CD14-positive monocyte (primary cell): Measurements from ENCODE around the gene BEST2. TPM values are rescaled to one million over a fixed set of nuclear protein-coding genes. Genes with fewer than 3 reads are reported as not detected.

Experiments
- DNase-seq, 3 donors: peaks; one replicate each; pipeline ENCODE4 v3.0.0-alpha.2; 2011 to 2022
- H2AFZ ChIP-seq: 2 replicates; pipeline ENCODE4 v1.6.0; 2012; ENCODE audit warnings: mild to moderate bottlenecking, low read depth, low read length, inconsistent platforms; ENCODE audit not compliant: insufficient read depth, poor library complexity, severe bottlenecking
- H3K27ac ChIP-seq, 2 donors: 1 replicate in 1 of 2; 2 replicates in 1 of 2; pipeline ENCODE4 v1.5.1; 2012 to 2013; ENCODE audit warnings: low read length in 2 of 2, control low read depth in 1 of 2, inconsistent platforms in 1 of 2, low read depth in 1 of 2, mild to moderate bottlenecking in 1 of 2
- H3K27me3 ChIP-seq, 2 donors: one replicate each; pipeline versions ENCODE4 v1.6.0 to v1.6.1; 2011 to 2013; ENCODE audit warnings: low read length in 2 of 2; ENCODE audit not compliant: control insufficient read depth in 2 of 2, insufficient read depth in 2 of 2
- H3K36me3 ChIP-seq, 2 donors: replicated peaks in 1 of 2; 1 replicate in 1 of 2; 2 replicates in 1 of 2; pipeline versions ENCODE4 v1.5.1 to v1.6.1; 2012 to 2013; ENCODE audit warnings: low read length in 2 of 2, control low read depth in 1 of 2, inconsistent platforms in 1 of 2, mild to moderate bottlenecking in 1 of 2; ENCODE audit not compliant: insufficient read depth in 2 of 2, control insufficient read depth in 1 of 2
- H3K4me1 ChIP-seq, 2 donors: 1 replicate in 1 of 2; 2 replicates in 1 of 2; pipeline versions ENCODE4 v1.5.1 to v1.6.1; 2012 to 2013; ENCODE audit warnings: low read length in 2 of 2, control low read depth in 1 of 2, inconsistent platforms in 1 of 2, mild to moderate bottlenecking in 1 of 2, moderate library complexity in 1 of 2; ENCODE audit not compliant: insufficient read depth in 2 of 2, control insufficient read depth in 1 of 2
- H3K4me2 ChIP-seq: replicated peaks from 2 replicates; pipeline ENCODE3; 2012; ENCODE audit warnings: low read length, moderate library complexity, mild to moderate bottlenecking; ENCODE audit not compliant: poor library complexity, severe bottlenecking; ENCODE audit errors: extremely low read depth
- H3K4me3 ChIP-seq, 3 experiments: fragments of 200-600 bp in 1 of 3; sonication (generic) in 1 of 3; replicated peaks in 1 of 3; 1 replicate in 2 of 3; 2 replicates in 1 of 3; pipeline ENCODE4 v1.5.1; 2011 to 2013; ENCODE audit warnings: low read length in 3 of 3, mild to moderate bottlenecking in 3 of 3, control low read depth in 2 of 3, low read depth in 2 of 3, inconsistent platforms in 1 of 3, moderate library complexity in 1 of 3
- H3K79me2 ChIP-seq: 2 replicates; pipeline ENCODE4 v1.6.0; 2012; ENCODE audit warnings: mild to moderate bottlenecking, control low read depth, inconsistent platforms, low read length, moderate library complexity; ENCODE audit not compliant: insufficient read depth
- H3K9ac ChIP-seq: 2 replicates; pipeline ENCODE4 v1.6.0; 2017; ENCODE audit warnings: low read length, mild to moderate bottlenecking; ENCODE audit not compliant: insufficient read depth, poor library complexity, severe bottlenecking
- H3K9me3 ChIP-seq, 2 donors: replicated peaks in 1 of 2; 1 replicate in 1 of 2; 2 replicates in 1 of 2; pipeline versions ENCODE4 v1.5.1 to v1.6.1; 2012 to 2013; ENCODE audit warnings: low read length in 2 of 2, control low read depth in 1 of 2; ENCODE audit not compliant: control insufficient read depth in 1 of 2, insufficient read depth in 1 of 2
- H4K20me1 ChIP-seq: 2 replicates; pipeline ENCODE4 v1.6.0; 2012; ENCODE audit warnings: mild to moderate bottlenecking, low read length, control low read depth, moderate library complexity; ENCODE audit not compliant: insufficient read depth
- H3K27ac Mint-ChIP-seq, 7 donors: one replicate each; pipeline ENCODE4 v1.8.0; 2020; ENCODE audit warnings: mild to moderate bottlenecking in 7 of 7, mixed read lengths in 7 of 7, moderate library complexity in 6 of 7, inconsistent platforms in 2 of 7
- H3K27me3 Mint-ChIP-seq, 3 donors: one replicate each; pipeline ENCODE4 v1.8.0; 2021 to 2022; ENCODE audit warnings: low read depth in 3 of 3, mild to moderate bottlenecking in 3 of 3, mixed read lengths in 3 of 3, moderate library complexity in 3 of 3, inconsistent platforms in 1 of 3
- H3K36me3 Mint-ChIP-seq, 2 donors: one replicate each; pipeline ENCODE4 v1.8.0; 2020; ENCODE audit warnings: mixed read lengths in 2 of 2, inconsistent platforms in 1 of 2, mild to moderate bottlenecking in 1 of 2
- H3K4me1 Mint-ChIP-seq: one replicate; pipeline ENCODE4 v1.8.0; 2020; ENCODE audit warnings: mild to moderate bottlenecking, mixed read lengths
- H3K4me3 Mint-ChIP-seq, 2 donors: one replicate each; pipeline ENCODE4 v1.8.0; 2020; ENCODE audit warnings: mild to moderate bottlenecking in 2 of 2, mixed read lengths in 2 of 2, moderate library complexity in 1 of 2
- H3K9me3 Mint-ChIP-seq, 7 donors: one replicate each; pipeline ENCODE4 v1.8.0; 2020 to 2022; ENCODE audit warnings: mixed read lengths in 7 of 7, mild to moderate bottlenecking in 6 of 7, moderate library complexity in 6 of 7, inconsistent platforms in 2 of 7
- CTCF ChIP-seq: fragments of 200-600 bp; IDR thresholded peaks from one replicate; pipeline ENCODE4 v1.8.0; 2022; ENCODE audit warnings: antibody characterized with exemption, mild to moderate bottlenecking
- WGBS: methylation state at CpG from one replicate; pipeline ENCODE4 v1.1.5; 2013; ENCODE audit warnings: missing lambda C conversion rate; ENCODE audit not compliant: insufficient coverage; 5-methylcytosine and 5-hydroxymethylcytosine counted together
- intact Hi-C, 2 donors: fragments of 100-400 bp; cut with micrococcal nuclease; formaldehyde crosslinking; loops; one replicate each; pipeline versions ENCODE4 v1.15.0 to v1.15.1; 2023
- polyA plus RNA-seq, 3 donors: library from polyadenylated mRNA; depleted of rRNA in 1 of 3; unstranded in 2 of 3; stranded (reverse) in 1 of 3; fragments of 300-500 nt in 2 of 3; fragments of >200 nt in 1 of 3; fragmentation: Illumina TruSeq in 2 of 3; gene quantifications; 1 replicate in 2 of 3; 2 replicates in 1 of 3; pipeline ENCODE4 v1.2.3, GENCODE V29; 2012 to 2021

Gene BEST2
- polyA plus RNA-seq, 3 donors = not detected

GRCh38 chr19:12730064-12730463 is 21.5 kb upstream of the BEST2 start:
- H3K9me3 ChIP-seq = no peaks in the 10 kb centered on the region
- no peak overlapping the region for H3K4me2 ChIP-seq
- Mint-ChIP-seq H3K36me3 (peaks cover 27 to 52% of the 10 kb centered on the region in 2 donors), H3K4me1 (peaks cover 35% of the 10 kb centered on the region), H3K27me3 (peaks cover 0 to 2% (median 1%) of the 10 kb centered on the region in 3 donors), H3K4me3 (peak overlapping the region in 1 of 2 donors; percentile 31), H3K9me3 (peaks cover 0 to 2% (median 0%) of the 10 kb centered on the region in 7 donors), H3K27ac (peak overlapping the region in 4 of 7 donors; percentile 33 to 63 (median 56))
- no peak for TF ChIP-seq CTCF
- no peak overlapping the region for H3K9ac ChIP-seq
- no peak for DNase-seq
- peaks cover 50% of the 10 kb centered on the region for H3K79me2 ChIP-seq
- H3K36me3 ChIP-seq = peaks cover 32 to 42% of the 10 kb centered on the region in 2 donors
- no peak overlapping the region for H2AFZ ChIP-seq
- H4K20me1 ChIP-seq = peaks cover 54% of the 10 kb centered on the region
- H3K27ac ChIP-seq = peak overlapping the region in 1 of 2 donors; percentile 48
- intact Hi-C loops = no loop called here
- peaks cover 28 to 44% of the 10 kb centered on the region in 2 donors for H3K4me1 ChIP-seq
- no peaks in the 10 kb centered on the region for H3K27me3 ChIP-seq
- 63% methylated on average over 1 of the region's 3 CpGs for WGBS
- H3K4me3 ChIP-seq = no peak overlapping the region

GRCh38 chr19:12731337-12731736 is 20.3 kb upstream of the BEST2 start:
- intact Hi-C loops = no loop called here
- no peak overlapping the region for H3K27ac ChIP-seq
- Mint-ChIP-seq H3K4me1 (peaks cover 37% of the 10 kb centered on the region), H3K27me3 (peaks cover 0 to 4% (median 2%) of the 10 kb centered on the region in 3 donors), H3K36me3 (peaks cover 26 to 49% of the 10 kb centered on the region in 2 donors), H3K9me3 (peaks cover 0 to 2% (median 0%) of the 10 kb centered on the region in 7 donors), H3K27ac (no peak overlapping the region), H3K4me3 (no peak overlapping the region)
- H3K36me3 ChIP-seq = peaks cover 32 to 42% of the 10 kb centered on the region in 2 donors
- no peaks in the 10 kb centered on the region for H3K9me3 ChIP-seq
- H3K4me1 ChIP-seq = peaks cover 32 to 48% of the 10 kb centered on the region in 2 donors
- 97% methylated on average over 23 of the region's 24 CpGs for WGBS
- H2AFZ ChIP-seq = no peak overlapping the region
- no peak overlapping the region for H3K4me2 ChIP-seq
- no peaks in the 10 kb centered on the region for H3K27me3 ChIP-seq
- no peak for DNase-seq
- no peak for TF ChIP-seq CTCF
- no peak overlapping the region for H3K9ac ChIP-seq
- H3K79me2 ChIP-seq = peaks cover 57% of the 10 kb centered on the region
- no peak overlapping the region for H3K4me3 ChIP-seq
- H4K20me1 ChIP-seq = peaks cover 54% of the 10 kb centered on the region
